ENCODE measurements around the gene RRP1.
A peak's percentile ranks its signal among the peaks of the same experiment; 100 is the strongest.

The RRP1 gene

DNA sequence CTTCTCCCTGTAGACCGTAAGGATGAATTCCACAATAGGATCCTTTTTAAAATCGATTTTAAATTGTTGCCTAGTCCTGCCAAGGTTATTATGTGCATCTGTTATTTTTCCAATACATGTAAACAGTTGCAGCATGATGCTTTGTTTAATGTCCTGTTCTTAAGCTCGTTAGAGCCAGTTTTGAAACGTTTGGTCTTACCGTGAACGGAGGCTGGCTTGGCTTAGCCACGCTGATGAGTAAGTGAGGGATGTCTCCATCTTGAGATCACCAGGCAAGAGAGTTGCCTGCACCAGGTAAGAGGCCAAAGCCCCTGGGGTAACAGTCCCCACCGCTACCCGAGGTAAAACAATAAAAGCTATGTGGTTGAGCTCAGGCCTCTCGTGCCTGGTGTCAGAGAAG lies 30.6 kb upstream of the RRP1 start:
- in situ Hi-C loops (cut with HindIII; ENCODE audit: low sequenced_read_pairs), result no loop called here
- TF ChIP-seq, protein P1, sequence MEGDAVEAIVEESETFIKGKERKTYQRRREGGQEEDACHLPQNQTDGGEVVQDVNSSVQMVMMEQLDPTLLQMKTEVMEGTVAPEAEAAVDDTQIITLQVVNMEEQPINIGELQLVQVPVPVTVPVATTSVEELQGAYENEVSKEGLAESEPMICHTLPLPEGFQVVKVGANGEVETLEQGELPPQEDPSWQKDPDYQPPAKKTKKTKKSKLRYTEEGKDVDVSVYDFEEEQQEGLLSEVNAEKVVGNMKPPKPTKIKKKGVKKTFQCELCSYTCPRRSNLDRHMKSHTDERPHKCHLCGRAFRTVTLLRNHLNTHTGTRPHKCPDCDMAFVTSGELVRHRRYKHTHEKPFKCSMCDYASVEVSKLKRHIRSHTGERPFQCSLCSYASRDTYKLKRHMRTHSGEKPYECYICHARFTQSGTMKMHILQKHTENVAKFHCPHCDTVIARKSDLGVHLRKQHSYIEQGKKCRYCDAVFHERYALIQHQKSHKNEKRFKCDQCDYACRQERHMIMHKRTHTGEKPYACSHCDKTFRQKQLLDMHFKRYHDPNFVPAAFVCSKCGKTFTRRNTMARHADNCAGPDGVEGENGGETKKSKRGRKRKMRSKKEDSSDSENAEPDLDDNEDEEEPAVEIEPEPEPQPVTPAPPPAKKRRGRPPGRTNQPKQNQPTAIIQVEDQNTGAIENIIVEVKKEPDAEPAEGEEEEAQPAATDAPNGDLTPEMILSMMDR (IDR thresholded peaks at IDR 0.05; ENCODE audit: low read depth, low read length), result no peak
- H3K4me3 ChIP-seq (ENCODE audit: low read depth, low read length), result no peak overlapping the region
- peak; percentile 10 for DNase-seq (ENCODE audit: low read depth, low spot score)

DNA sequence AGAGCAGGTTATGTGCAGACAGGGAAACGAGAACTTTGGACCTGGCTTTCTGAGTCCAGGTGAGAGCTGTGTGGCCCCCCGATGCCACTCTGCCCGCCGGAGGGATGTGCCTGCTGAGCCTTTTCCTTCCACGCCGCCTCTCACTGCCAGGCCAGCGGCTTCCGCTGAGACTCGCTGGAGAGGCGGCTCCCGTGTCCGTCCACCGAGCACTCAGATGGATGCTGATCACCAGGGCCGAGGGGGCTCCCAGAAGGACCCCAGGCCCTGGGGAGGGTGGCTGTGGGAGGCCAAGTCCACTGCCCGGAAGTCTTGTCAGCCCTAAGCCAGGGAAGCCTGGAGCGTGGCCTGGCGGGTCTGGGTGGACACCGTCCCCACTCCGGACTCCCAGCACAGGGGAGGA lies 29.7 kb upstream of the RRP1 start:
- H3K4me3 ChIP-seq (ENCODE audit: low read depth, low read length), result no peak overlapping the region
- in situ Hi-C loops (cut with HindIII; ENCODE audit: low sequenced_read_pairs), result no loop called here
- TF ChIP-seq, protein P1 (IDR thresholded peaks at IDR 0.05; ENCODE audit: low read depth, low read length), result no peak
- no peak for DNase-seq (ENCODE audit: low read depth, low spot score)

DNA sequence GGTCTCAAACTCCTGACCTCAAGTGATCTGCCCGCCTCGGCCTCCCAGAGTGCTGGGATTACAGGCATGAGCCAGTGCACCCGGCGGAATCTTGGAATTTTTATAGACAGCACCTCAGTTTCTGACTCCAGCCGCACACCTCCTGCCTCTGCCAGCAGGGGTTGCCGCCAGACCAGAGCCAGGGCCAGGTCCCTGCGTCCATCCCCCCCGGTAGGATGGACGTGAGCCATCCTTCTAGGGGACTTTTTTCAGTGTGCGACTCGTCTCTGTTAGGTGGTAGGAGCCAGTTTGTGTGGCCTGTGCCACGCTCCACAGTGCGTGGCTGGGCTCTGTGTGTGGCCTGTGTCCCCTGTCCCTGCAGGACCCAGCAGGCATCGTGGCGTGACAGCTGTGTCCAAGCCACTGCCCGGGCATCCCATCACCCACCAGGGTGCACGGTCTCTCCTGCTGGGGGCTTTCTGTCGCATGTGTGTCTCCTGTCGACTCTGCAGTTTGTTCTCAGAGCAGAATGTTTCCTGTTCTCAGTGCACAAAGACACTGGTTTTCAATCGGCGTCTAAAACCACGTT lies 28.9 kb upstream of the RRP1 start:
- DNase-seq (ENCODE audit: low read depth, low spot score), result no peak
- in situ Hi-C loops (cut with HindIII; ENCODE audit: low sequenced_read_pairs), result no loop called here
- no peak overlapping the region for H3K4me3 ChIP-seq (ENCODE audit: low read depth, low read length)
- TF ChIP-seq, protein P1 (IDR thresholded peaks at IDR 0.05; ENCODE audit: low read depth, low read length), result no peak

DNA sequence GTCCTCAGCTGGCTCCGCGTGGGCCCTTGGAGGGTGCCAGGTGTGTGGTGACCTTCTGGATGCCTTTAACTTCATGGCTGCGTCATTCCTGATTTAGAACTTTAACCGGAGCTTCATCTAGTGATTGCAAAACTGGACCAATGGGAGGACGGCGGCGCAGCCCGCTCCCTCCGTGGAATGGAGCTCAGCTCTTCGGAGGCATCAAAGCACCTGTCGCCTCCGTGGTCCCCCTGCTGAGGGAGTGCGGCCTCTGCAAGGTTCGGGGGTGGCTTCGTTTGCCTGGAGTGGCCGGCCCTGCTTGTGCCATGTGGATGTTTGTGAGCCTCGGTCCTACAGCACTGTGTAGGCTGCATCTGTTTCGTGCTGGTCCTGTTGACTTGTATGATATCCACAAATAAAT lies 27.5 kb upstream of the RRP1 start:
- in situ Hi-C loops (cut with HindIII; ENCODE audit: low sequenced_read_pairs), result no loop called here
- TF ChIP-seq, protein P1 (IDR thresholded peaks at IDR 0.05; ENCODE audit: low read depth, low read length), result no peak
- no peak for DNase-seq (ENCODE audit: low read depth, low spot score)
- no peak overlapping the region for H3K4me3 ChIP-seq (ENCODE audit: low read depth, low read length)

DNA sequence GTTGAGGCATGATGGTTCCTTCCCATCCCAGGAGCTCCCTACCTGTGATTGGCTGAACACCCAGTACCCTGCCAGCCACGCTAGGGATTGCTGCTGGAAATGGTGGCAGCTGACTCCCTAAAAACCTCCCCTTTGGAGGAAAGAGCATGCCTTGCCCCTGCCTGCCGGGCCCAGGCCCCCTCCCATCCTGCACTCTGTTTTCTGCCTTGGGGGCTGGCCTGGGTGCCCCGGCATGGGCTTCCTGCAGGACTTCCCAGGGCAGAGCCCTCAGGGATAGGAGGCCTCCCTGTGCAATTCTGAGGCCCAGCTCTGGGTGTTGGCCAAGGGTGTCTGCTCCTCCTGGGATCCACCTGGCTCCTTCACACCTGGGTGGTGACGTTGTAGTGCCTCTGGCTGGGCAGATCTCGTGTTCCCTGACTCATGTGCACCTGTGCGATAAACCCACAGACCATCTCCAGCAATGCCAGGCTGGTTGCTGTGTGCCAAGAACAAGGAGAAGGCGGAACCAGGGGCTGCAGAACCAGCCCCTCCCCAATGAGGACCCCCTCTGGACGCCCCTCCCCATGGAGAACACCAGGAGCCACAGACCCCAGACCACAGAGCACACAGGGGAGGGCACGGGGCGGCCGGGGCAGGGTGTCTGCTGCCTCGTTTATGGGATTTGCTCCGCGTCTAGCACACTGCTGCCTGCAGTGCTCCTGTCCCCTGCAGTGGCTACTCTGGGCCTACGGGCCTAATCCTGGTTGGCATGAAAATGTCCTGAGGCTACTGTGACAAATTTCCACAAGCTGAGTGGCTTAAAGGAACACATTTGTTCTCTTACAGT lies 26.9 kb upstream of the RRP1 start:
- H3K4me3 ChIP-seq (ENCODE audit: low read depth, low read length), result no peak overlapping the region
- DNase-seq (ENCODE audit: low read depth, low spot score), result no peak
- TF ChIP-seq, protein P1 (IDR thresholded peaks at IDR 0.05; ENCODE audit: low read depth, low read length), result no peak
- in situ Hi-C loops (cut with HindIII; ENCODE audit: low sequenced_read_pairs), result no loop called here

DNA sequence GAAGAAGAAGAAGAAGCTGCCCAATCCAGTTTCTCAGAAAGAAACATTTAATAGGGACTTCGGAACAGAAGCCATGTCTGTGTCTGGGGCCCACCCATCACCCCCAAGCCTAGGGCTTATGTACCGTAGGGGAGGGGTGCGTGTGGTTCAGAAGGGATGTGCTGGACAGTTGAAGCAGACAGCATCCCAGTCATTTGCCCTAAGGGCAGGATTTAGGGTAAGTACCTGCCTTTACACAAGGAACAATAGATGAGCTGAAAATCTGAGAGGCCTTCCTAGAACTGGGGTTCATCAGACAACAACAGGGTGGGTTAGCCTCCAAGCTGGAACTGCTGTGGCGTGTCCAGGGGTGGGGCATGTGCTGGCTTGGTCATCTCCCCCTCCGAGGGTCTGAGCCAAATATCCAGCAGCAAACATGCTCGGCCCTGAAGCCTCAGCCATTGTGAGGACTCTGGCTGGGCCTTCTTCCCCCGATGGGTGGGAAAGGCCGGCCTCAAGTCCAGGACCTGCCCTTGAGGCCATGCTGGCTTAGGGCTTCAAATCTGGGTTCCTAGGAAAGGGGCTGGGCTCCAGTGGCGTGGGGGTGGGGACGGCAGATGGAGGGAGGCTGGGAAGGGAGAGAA lies 25.4 kb upstream of the RRP1 start:
- in situ Hi-C loops (cut with HindIII; ENCODE audit: low sequenced_read_pairs), result no loop called here
- TF ChIP-seq, protein P1 (IDR thresholded peaks at IDR 0.05; ENCODE audit: low read depth, low read length), result no peak
- no peak for DNase-seq (ENCODE audit: low read depth, low spot score)
- H3K4me3 ChIP-seq (ENCODE audit: low read depth, low read length), result no peak overlapping the region
